ENCODE measurements around the gene HOXB4.

GRCh38 chr17:48603959-48604769, 26.0 kb upstream of the HOXB4 start:
- no peak for TF ChIP-seq CTCF (IDR thresholded peaks at IDR 0.05)
- TF ChIP-seq POLR2A (IDR thresholded peaks at IDR 0.05) = no peak

Data from lower leg skin (tissue), 3 donors.